ENCODE measurements around the gene HORMAD1.
"Not testable (repeated sequence)": the region's sequence is repeated elsewhere in the genome, so short reads cannot be mapped to it uniquely, and the experiment has no call there.

Gene HORMAD1

DNA sequence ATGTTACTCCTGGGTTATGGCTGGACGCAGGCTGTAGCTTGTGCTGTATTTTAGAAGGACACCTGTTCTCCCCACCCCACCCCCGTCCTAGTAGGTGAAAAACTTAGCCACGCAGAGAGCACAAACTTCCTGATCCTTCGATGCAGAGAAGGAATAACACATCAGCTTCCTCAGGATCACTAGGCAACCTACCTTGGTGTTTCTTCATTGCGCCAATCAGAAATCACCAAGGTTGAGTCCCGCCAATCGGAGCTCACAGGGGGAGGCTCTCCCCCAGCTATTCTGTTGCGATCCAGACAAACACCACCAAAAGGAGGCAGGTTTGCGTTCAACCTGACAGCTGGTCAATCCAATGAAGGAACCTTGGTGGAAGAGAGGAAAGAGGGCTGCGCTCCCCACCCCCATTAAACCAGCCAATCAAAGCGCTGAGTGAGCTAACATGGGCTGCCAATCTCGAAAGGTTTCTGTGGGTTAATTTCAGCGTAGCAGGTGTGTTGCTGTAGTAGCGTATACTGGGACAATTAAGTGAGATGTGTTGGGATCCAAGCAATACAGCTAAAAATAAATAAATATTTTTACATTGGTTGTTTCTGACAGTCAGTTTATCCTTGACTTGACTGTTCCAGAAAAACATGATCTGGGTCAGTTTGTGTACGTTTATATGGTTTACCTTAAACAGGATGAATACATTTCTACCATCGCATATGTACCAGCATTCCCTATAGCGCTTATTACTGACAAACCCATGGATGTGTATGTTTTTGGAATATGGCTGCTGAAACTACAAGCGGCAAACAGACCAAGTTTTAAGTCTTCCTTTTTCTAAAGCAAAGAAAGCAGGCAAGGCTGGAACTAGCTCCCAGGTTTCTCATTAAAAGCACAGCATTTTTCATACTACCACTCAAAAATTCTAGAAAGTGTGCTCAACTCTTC, 23.4 kb downstream of the HORMAD1 start, which contains the start of gene GOLPH3L:
Gene GOLPH3L (minus strand): TSS at position 160 of the 933 bp plus-strand sequence. CDS start 2,316 bp downstream, outside the sequence.
- peak; percentile 51 to 75 (median 62) for DNase-seq

GRCh38 chr1:150696590-150696989, 24.1 kb downstream of the HORMAD1 start:
- DNase-seq: no peak

DNA sequence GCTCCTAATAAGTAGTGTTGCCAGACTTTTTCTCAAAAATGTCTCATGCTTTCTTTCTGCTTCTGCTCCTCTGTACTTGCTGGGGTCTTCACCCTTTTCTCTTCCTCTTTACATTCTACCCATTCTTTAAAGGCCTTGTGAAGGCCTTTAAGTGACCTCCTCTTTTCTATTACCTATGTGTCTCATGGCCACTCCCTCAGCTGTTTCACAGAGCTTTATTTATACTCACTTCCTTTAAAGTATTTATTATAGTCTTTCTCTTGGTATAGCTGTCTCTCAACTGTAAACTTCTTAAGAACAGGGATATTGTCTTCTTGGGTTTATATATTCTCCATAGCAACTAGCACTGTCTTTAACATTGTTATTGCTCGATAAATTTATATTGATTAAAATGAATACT, 24.5 kb downstream of the HORMAD1 start:
- DNase-seq: no peak

DNA sequence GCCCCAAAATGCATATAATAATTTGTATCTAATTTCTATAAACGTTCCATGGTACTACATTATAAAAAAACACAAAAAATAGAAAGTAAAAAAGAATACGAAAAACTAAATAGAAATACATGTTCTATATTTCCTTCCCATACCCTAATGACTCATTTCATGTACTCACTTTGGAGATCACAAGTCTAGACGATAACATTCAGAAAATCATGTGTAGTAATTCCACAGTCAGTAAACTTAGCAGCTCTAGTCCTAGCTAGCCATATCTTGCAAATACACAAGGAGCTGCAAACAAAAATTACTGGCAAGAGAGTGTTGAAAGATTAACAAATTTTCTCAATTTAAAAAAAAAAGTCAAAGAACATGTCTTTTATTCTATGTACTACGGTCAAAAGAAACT, 25.1 kb downstream of the HORMAD1 start:
- DNase-seq: no peak

DNA sequence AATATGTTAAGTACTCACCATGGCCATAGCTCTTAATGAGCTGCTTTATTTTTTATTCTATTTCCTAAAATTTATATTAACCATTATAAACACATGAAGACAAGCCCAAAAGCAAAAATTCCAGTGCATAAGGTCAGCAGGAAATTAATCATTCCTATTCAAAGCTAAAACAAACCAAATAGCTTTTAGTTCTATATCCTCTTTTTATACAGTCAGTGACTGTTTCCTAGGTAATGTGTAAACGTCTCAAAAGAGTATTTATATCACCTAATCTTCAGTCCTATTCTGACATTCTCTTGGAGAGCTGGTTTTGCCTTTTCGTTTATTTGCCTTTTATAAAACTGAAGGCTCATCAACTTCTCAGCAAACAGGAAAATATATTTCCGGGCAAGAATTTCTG, 28.0 kb downstream of the HORMAD1 start:
- DNase-seq: no peak

GRCh38 chr1:150688763-150689162, 31.9 kb downstream of the HORMAD1 start:
- no peak for DNase-seq

GRCh38 chr1:150686275-150686674, 34.4 kb downstream of the HORMAD1 start:
- DNase-seq: no peak

- DNase-seq: no peak
Observed at GRCh38 chr1:150683914-150684313, 36.8 kb downstream of the HORMAD1 start.

GRCh38 chr1:150678988-150679387, 41.7 kb downstream of the HORMAD1 start:
- DNase-seq: no peak

GRCh38 chr1:150674881-150675280, 45.8 kb downstream of the HORMAD1 start:
- DNase-seq: no peak

GRCh38 chr1:150663321-150663720, 57.4 kb downstream of the HORMAD1 start:
- no peak for DNase-seq

- DNase-seq: no peak
Observed at GRCh38 chr1:150662811-150663210, 57.9 kb downstream of the HORMAD1 start.

DNA sequence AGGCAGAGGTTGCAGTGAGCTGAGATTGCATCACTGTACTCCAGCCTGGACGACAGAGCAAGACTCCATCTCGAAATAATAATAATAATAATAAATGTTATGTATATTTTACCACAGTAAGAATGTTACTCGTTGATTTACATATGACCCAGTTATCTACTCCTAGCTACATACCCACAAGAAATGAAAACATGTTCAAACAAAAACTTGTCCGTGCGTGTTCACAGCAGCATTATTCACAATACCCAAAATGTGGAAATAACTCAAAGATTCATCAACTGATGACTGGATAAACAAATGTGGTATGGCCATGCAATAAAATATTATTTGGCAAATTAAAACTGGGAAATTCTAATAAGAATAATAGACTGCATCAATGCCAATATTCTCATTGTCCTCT, 59.5 kb downstream of the HORMAD1 start:
- no peak for DNase-seq

- no peak for DNase-seq
Observed at GRCh38 chr1:150660584-150660983, 60.1 kb downstream of the HORMAD1 start.

DNA sequence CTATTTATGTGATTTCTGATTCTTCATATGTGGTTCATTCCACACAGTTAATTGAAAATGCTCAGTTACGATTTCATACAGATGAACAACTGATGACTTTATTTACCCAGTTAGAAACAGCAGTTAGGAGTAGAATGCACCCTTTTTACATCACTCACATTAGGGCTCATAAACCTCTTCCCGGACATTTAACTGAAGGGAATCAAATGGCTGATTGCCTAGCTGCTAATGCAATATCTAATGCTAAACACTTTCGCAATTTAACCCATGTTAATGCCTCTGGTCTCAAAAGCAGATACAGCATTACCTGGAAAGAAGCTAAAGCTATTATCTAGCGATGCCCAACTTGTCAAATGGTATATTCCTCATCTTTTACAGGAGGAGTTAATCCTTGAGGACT, 63.6 kb downstream of the HORMAD1 start:
- not testable (repeated sequence) for DNase-seq

- not testable (repeated sequence) for DNase-seq
Observed at GRCh38 chr1:150654635-150655034, 66.1 kb downstream of the HORMAD1 start.

DNA sequence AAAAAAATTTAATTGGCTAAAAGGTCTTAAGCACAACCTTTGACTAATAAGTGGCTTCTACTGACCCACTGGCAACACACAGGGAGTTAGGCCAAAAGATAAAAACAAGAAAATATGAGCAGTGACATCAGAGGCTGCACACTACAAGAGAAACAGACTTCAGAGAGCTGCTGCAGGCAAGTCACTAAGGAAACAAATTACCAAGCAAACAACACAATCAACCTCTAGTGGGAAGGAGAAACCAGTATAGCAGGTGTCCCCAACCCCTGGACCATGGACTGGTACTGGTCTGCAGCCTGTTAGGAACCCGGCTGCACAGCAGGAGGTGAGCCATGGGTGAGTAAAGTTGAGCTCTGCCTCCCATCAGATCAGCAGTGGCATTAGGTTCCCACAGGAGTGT, 70.5 kb downstream of the HORMAD1 start:
- no peak for DNase-seq

DNA sequence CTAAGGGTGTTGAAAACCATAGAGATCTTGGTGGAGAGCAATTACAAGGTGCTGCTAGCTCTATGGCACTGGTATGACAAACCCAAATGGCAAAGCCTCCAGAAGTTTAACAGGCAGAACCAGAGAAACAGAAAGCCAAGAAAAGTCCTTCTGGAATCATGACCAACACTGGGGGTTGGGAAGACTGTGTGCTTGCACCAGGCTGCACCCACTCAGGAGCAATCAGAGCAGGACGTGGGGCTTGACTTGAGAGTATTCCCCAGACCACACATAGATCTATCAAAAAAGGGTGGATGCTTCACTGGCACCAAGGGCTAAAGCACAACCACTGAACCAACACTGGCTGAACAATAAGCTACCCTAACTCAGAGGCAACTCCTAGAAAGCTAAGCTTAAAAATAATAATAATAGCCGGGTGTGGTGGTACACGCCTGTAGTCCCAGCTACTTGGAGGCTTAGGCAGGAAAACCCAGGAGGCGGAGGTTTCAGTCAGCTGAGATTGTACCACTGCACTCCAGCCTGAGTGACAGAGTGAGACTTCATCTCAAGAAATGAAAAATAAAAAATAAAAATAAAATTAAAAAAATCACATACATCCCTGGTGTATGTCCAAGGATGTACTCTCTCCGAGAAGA, 71.1 kb downstream of the HORMAD1 start:
- no peak for DNase-seq
